Dermis blood vessel endothelial cell (primary cell): ENCODE measurements around the gene TEKT4. TPM values are rescaled to one million over a fixed set of nuclear protein-coding genes. Genes with fewer than 3 reads are reported as not detected.
"Not testable (repeated sequence)": the region's sequence is repeated elsewhere in the genome, so short reads cannot be mapped to it uniquely, and the experiment has no call there.

Source experiments
- DNase-seq: peaks from one replicate; pipeline ENCODE4 v3.0.0; 2010
- total RNA-seq: library from RNA; depleted of rRNA; stranded (reverse); fragments of >200 nt; gene quantifications from 2 replicates; pipeline ENCODE4 v1.2.3, GENCODE V29; 2014

The TEKT4 gene
- total RNA-seq, 1 donor from 2014 or later, result not detected

DNA sequence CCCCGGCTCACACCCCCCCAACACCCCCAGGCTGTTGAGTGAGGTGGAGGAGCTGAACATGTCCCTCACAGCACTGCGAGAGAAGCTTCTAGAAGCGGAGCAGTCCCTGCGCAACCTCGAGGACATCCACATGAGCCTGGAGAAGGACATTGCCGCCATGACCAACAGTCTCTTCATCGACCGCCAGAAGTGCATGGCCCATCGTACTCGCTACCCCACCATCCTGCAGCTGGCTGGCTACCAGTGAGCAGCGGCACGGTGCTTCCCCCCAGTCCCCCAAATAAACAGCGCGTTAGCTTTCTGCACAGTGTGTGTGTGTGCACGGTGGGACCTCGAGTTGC is 5.3 kb downstream of the TEKT4 start:
- no peak for DNase-seq

DNA sequence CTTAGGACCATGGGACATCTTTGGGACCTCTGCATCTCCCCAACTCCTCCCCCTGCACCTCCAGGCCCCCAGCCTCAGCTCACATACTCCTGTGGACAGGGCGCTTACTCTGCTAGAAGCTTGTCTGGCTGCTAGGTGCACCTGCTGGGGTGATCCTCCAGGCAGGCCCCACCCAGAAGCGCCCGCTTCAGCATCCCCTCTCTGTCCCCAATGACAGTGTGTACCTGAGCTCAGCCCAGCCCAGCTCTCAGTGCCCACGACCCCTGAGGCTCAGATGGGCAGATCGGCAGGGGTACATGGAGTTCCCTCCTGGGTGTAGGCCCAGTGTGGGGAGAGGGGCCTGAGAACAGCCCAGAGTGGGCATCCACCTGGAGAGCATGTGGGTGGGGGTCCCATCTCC is 5.9 kb downstream of the TEKT4 start:
- no peak for DNase-seq

DNA sequence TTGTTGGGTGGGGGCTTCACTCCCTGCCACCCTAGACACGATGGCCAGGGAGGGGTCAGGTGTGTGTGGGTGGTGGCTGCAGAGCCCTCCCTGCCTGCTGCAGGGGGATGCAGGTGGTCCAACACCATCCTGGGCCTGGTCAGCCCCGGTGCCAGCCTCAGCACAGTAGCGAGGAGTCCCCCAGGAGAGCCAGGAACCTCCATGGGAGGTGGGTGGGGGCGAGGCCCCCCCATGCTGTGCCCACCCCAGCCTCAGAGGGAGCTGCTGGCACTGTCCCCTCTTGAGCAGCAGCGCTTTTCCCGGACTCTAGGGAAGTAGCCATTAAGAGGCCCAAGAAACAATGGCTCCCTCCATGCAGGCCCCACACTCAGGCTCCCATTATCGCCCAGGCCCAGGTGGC is 7.3 kb downstream of the TEKT4 start:
- not testable (repeated sequence) for DNase-seq

DNA sequence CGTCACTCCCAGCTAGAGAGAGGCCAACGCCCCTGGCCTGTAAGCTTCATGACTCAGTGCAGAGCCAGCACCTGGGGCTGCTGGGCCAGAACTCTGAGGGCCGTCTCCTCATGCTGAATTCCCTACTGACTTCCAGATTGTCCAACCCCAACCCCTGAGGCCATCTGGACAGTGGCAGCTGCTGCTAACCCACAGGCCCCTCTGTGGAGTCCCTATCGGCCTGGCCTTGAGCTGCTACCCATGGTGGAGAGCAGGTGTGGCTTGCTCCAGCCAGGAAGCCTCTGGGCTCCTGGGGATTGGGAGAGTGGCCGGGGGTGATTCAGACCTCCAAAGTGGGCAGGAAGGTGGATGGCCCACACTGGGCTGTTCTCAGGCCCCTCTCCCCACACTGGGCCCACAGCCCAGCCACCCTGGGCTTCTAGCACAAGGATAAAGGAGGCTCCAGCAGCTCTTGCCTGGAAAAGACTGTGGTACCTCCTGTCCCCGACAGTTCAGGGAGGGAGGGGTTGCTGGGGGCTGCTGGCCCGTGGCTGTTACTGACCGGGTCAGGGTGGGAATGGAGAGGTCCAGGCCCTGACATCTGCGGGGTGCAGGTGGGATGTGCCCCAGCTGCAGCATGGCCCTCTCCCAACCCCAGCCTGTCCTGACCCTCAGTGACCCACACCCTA is 8.2 kb downstream of the TEKT4 start:
- no peak for DNase-seq

DNA sequence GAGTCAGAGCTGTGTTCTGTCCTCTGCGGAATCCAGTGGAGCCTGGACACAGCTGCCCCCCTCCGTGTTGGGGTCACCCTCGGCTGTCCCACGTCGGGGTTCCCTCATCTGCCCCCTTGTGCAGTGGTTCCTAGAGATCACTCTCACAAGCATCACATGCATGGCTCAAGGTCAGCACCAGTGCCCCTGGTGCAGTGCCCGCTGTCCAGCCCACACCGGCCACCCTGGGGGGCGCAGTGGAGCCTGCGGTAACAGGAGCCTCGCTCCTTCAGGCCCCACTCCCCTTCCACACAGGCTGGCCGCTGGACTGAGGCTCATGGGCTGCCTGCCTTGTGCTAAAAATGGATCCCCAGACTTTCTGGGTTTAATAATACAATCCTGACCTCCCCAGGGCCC is 8.8 kb downstream of the TEKT4 start:
- no peak for DNase-seq

DNA sequence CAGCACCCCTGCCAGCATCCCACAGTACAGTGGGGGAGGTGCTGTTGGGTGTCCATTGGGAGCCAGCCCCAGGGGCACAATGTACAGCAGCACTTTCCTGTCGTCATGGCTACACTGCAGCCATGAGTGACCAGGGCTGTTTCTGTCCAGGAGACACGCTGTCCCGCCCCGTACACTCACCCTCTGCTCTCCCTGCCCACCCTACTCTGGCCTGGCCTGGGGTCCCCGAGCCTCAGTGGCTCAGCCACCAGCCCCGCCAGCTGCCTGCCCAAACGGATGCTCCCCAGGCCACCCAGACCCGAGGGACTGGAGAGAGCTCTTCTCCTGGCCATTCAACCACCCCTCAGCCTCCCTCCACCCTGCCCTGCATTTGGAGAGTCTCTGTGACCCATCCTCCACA is 9.3 kb downstream of the TEKT4 start:
- DNase-seq, result no peak

DNA sequence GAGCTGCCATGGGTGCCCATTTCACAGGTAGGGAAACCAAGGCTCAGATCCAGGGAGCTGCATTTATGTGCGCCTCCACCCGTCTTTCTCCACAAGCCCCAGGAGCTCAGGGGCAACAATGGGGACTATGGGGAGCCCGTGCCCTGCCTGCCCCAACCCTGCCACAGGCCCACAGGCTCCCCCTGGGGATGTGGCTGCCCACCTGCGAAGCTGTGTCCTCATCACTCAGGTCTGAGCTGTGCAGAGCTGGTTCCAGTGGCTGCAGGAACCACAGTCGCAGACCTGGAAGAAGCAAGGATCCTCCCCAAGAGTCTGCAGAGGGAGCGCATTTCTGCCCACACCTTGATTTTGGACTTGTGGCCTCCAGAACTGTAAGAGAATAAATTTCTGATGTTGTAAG is 9.8 kb downstream of the TEKT4 start:
- DNase-seq, result no peak

DNA sequence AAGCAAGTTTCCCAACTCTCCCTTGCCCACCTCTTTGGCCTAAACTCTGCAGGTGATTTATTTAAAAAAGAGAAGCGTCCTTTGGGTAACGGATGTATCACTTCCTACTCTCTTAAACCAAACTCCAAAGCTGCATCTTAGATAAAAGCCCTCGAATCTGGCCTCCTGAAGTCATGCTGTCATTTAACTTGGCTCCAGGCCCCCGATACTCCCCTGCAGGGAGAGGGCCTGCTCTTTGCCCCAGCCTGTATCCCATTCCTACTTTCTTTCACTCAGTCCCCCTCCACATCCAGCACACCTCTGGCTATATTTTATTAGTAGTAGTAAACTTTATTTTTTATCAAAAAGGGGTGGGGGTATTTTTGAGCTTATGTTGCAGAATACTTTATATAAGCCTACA is 19.0 kb downstream of the TEKT4 start:
- DNase-seq, result no peak

DNA sequence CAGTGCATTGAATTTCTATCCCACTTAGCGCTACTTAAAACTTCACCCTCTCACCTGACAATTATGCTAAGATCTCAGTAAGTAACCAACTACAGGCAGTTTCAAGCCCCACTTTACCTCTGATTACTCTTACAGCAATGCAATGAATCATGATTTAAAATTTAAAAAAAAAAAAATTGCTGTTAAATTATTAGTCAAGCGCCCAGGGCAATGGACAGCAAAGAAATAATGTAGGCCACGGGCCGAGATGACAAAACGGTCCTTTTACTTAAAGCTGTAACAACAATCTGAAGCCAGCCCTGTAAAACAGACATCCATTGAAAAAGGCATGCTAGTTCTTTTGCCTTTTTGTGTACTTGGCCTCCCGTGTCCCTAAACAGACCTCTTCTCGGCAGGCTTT is 24.0 kb downstream of the TEKT4 start:
- not testable (repeated sequence) for DNase-seq

DNA sequence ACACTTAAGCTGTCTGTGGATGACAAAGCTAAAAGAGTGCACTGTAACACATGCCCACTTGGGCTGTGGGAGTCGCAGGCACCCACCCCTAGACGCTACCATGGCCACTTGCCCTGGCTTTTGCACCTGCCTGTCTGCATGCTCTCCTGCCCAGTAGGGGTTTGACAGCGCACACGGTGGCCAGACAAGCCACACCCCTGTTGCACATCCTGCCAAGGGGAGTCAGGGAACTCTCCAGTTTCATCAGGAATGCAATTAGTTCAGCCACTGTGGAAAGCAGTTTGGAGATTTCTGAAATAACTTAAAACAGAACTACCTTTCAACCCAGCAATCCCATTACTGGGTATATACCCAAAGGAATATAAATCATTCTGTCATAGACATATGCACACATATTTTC is 35.7 kb downstream of the TEKT4 start:
- DNase-seq, result not testable (repeated sequence)

DNA sequence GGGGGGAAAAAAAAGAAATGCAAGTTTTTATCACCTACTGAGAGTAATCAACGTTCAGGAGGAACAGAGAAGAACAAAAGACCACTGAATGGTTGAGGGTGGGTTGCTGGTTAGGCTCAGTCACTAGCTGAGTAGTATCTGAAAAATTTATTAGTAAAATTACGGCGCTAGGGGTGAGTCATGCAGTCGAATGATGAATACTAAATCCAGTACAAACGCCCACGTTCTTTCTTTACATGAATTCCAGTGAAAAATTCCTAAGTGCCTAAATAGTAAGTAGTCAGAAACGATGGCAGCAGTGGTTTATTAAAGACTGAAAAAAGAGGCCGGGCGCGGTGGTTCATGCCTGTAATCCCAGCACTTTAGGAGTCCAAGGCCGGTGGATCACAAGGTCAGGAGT is 52.0 kb downstream of the TEKT4 start:
- no peak for DNase-seq

DNA sequence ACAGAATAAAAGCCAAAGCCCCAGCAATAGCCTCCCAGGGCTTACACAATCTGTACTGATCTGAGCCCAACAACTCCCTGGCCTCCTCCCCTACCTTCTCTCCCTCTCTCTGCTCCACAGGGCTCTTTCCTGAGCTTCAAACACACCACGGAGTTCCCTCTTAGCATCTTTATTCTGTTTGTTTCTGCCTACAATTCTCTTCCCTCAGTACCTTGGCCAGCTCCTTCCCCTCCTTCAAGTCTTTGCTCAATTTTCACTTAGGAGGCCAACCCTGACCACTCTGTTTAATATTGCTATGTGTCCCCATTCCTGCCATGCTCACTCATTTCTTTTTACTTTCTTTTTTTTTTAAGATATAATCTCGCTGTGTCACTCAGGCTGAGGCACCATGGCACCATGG is 53.8 kb downstream of the TEKT4 start:
- not testable (repeated sequence) for DNase-seq

Other genes starting within 250 kb of the TEKT4 start
- 0.88 and 4.8 TPM in 2 replicates for gene MAL, start 154.3 kb downstream of the TEKT4 start, total RNA-seq